CD4-positive, CD25-positive, alpha-beta regulatory T cell (primary cell): ENCODE data around the gene YPEL5. TPM values are rescaled to one million over a fixed set of nuclear protein-coding genes. Genes with fewer than 3 reads are reported as not detected.
"Not testable (repeated sequence)": the region's sequence is repeated elsewhere in the genome, so short reads cannot be mapped to it uniquely, and the experiment has no call there.

Experiments used
- ATAC-seq, 2 donors: fragments of 150-1000 bp; cut with Tn5 transposase; one replicate each; pipeline ENCODE4 v1.10.0; 2021; ENCODE audit warnings: low read depth in 2 of 2, moderate number of reproducible peaks in 2 of 2, moderate library complexity in 1 of 2
- DNase-seq, 3 donors: peaks; one replicate each; pipeline versions ENCODE4 v3.0.0 to v3.0.0-alpha.2; 2012 to 2022; ENCODE audit warnings: mixed read lengths in 1 of 3
- H3K27ac ChIP-seq: one replicate; pipeline ENCODE4 v1.7.0; 2013; ENCODE audit warnings: mild to moderate bottlenecking, low read length; ENCODE audit not compliant: insufficient read depth, poor library complexity, severe bottlenecking
- H3K27me3 ChIP-seq: one replicate; pipeline ENCODE4 v1.7.0; 2013; ENCODE audit warnings: low read length; ENCODE audit not compliant: control insufficient read depth, insufficient read depth
- H3K36me3 ChIP-seq: one replicate; pipeline ENCODE4 v1.7.0; 2013; ENCODE audit warnings: mild to moderate bottlenecking, low read length, moderate library complexity; ENCODE audit not compliant: control insufficient read depth, insufficient read depth
- H3K4me1 ChIP-seq: 2 replicates; pipeline ENCODE4 v1.7.0; 2013; ENCODE audit warnings: mild to moderate bottlenecking, low read length; ENCODE audit not compliant: insufficient read depth, control insufficient read depth, poor library complexity, severe bottlenecking
- H3K4me3 ChIP-seq: one replicate; pipeline ENCODE4 v1.7.0; 2013; ENCODE audit warnings: low read depth, mild to moderate bottlenecking, low read length, moderate library complexity
- H3K9me3 ChIP-seq, 2 experiments: 1 replicate in 1 of 2; 2 replicates in 1 of 2; pipeline ENCODE4 v1.7.0; 2013; ENCODE audit warnings: low read length in 2 of 2, mild to moderate bottlenecking in 1 of 2, moderate library complexity in 1 of 2; ENCODE audit not compliant: control insufficient read depth in 2 of 2
- H3K27ac Mint-ChIP-seq, 3 donors: one replicate each; pipeline ENCODE4 v1.8.0; 2020 to 2022; ENCODE audit warnings: mild to moderate bottlenecking in 3 of 3, mixed read lengths in 3 of 3, moderate library complexity in 2 of 3
- H3K27me3 Mint-ChIP-seq: one replicate; pipeline ENCODE4 v1.8.0; 2022; ENCODE audit warnings: mild to moderate bottlenecking, mixed read lengths
- H3K36me3 Mint-ChIP-seq: one replicate; pipeline ENCODE4 v1.8.0; 2020; ENCODE audit warnings: mixed read lengths
- H3K4me1 Mint-ChIP-seq, 4 donors: one replicate each; pipeline ENCODE4 v1.8.0; 2020 to 2022; ENCODE audit warnings: mixed read lengths in 4 of 4, mild to moderate bottlenecking in 1 of 4
- H3K4me3 Mint-ChIP-seq, 4 donors: one replicate each; pipeline ENCODE4 v1.8.0; 2020 to 2022; ENCODE audit warnings: mild to moderate bottlenecking in 4 of 4, mixed read lengths in 4 of 4, moderate library complexity in 3 of 4
- H3K9me3 Mint-ChIP-seq, 7 donors: one replicate each; pipeline ENCODE4 v1.8.0; 2020 to 2022; ENCODE audit warnings: mixed read lengths in 7 of 7, mild to moderate bottlenecking in 3 of 7, moderate library complexity in 2 of 7
- polyA plus RNA-seq, 4 donors: library from polyadenylated mRNA; unstranded; fragments of 300-500 nt; fragmentation: Illumina TruSeq; gene quantifications; one replicate each; pipeline ENCODE4 v1.2.3, GENCODE V29; 2021
- total RNA-seq: library from RNA; stranded (reverse); gene quantifications from one replicate; pipeline ENCODE4 v1.2.3, GENCODE V29; 2022

Gene YPEL5
- total and polyA plus RNA-seq, 5 donors from 2014 or later: 158 to 616 (median 176) TPM

DNA sequence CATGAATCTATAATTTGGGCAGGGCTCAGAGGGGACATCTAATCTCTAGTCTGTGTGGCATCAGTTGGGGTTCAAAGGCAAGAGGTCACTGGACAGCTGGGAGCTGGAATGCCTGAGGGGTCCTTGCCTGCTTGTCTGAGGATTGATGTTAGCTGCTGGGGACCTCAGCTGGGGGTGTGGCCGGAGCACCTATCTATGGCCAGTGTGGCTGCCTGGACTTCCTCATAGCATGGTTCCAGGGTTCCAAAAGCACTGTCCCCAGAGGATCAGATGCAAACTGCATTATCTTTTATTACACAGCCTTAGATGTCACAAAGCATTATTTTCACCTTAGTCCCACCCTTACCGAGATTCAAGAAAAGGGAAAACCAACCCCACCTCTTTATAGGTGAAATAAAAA lies 38.6 kb upstream of the YPEL5 start:
- Mint-ChIP-seq H3K27ac (no peak overlapping the region), H3K4me1 (no peaks in the 10 kb centered on the region), H3K9me3 (peaks cover 0 to 1% (median 0%) of the 10 kb centered on the region in 7 donors), H3K27me3 (no peaks in the 10 kb centered on the region), H3K4me3 (no peak overlapping the region), H3K36me3 (no peaks in the 10 kb centered on the region)
- no peaks in the 10 kb centered on the region for H3K4me1 ChIP-seq
- H3K36me3 ChIP-seq: no peaks in the 10 kb centered on the region
- H3K9me3 ChIP-seq: no peaks in the 10 kb centered on the region
- no peak overlapping the region for H3K27ac ChIP-seq
- ATAC-seq (no peak), DNase-seq (no peak)
- no peak overlapping the region for H3K4me3 ChIP-seq
- H3K27me3 ChIP-seq: no peaks in the 10 kb centered on the region

GRCh38 chr2:30108851-30109250 lies 38.0 kb upstream of the YPEL5 start:
- Histone ChIP-seq H3K4me1 (no peaks in the 10 kb centered on the region), H3K36me3 (no peaks in the 10 kb centered on the region), H3K27me3 (no peaks in the 10 kb centered on the region), H3K9me3 (no peaks in the 10 kb centered on the region), H3K27ac (no peak overlapping the region), H3K4me3 (no peak overlapping the region)
- H3K4me3 Mint-ChIP-seq: no peak overlapping the region
- ATAC-seq (no peak), DNase-seq (no peak)
- H3K27me3 Mint-ChIP-seq: peaks cover 6% of the 10 kb centered on the region
- H3K36me3 Mint-ChIP-seq: no peaks in the 10 kb centered on the region
- H3K27ac Mint-ChIP-seq: no peak overlapping the region
- no peaks in the 10 kb centered on the region for H3K4me1 Mint-ChIP-seq
- peaks cover 0 to 1% (median 0%) of the 10 kb centered on the region in 7 donors for H3K9me3 Mint-ChIP-seq

DNA sequence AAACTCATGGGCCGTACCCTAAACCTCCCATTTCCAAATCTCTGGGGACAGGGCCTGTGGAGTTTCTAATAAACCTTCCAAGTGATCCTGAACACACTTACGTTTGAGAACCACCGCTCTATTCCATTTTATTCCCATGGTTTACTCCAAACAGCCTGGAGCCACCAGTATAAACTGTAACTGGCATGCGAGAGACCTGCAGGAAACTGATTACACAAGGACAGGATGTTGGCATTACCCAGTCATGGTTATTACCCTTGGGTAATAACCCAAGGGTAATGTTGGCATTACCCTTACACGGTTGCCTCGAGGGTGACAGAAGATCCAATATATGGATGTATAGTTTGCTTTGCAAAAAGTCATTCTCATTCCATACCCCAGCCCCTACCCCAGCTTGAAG lies 37.0 kb upstream of the YPEL5 start:
- Mint-ChIP-seq H3K36me3 (no peaks in the 10 kb centered on the region), H3K9me3 (peaks cover 0 to 1% (median 0%) of the 10 kb centered on the region in 7 donors), H3K27me3 (peaks cover 6% of the 10 kb centered on the region), H3K27ac (no peak overlapping the region), H3K4me1 (no peaks in the 10 kb centered on the region), H3K4me3 (no peak overlapping the region)
- Histone ChIP-seq H3K36me3 (no peaks in the 10 kb centered on the region), H3K4me3 (no peak overlapping the region), H3K27me3 (no peaks in the 10 kb centered on the region), H3K9me3 (no peaks in the 10 kb centered on the region), H3K4me1 (no peaks in the 10 kb centered on the region), H3K27ac (no peak overlapping the region)
- no peak for DNase-seq
- no peak for ATAC-seq

- ATAC-seq: no peak
- Mint-ChIP-seq H3K27me3 (peaks cover 10% of the 10 kb centered on the region), H3K4me1 (peaks cover 0 to 4% (median 1%) of the 10 kb centered on the region in 4 donors)
These were observed 36.0 kb upstream of the YPEL5 start for GRCh38 chr2:30110773-30111172.

DNA sequence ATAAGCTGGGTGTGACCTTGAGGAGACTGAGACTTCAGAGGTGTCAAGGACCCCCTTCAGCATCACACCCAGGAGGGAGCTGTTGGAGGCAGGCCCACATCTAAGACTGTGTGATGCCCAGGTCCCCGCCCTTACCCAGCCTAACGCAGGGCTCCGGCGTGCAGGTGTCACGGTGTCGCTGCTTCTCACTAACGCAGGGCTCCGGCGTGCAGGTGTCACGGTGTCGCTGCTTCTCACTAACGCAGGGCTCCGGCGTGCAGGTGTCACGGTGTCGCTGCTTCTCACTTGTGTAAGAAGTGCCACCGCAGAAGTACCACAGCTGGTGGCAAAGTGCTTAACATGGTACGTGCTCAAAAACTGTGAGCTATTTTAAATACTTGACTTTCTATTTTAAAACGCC lies 35.6 kb upstream of the YPEL5 start:
- not testable (repeated sequence) for H3K4me3 ChIP-seq, H3K36me3 ChIP-seq, H3K9me3 Mint-ChIP-seq, H3K4me3 Mint-ChIP-seq, H3K27ac Mint-ChIP-seq, H3K27ac ChIP-seq, ATAC-seq, H3K36me3 Mint-ChIP-seq, H3K4me1 Mint-ChIP-seq, H3K27me3 ChIP-seq, H3K4me1 ChIP-seq, H3K9me3 ChIP-seq, DNase-seq
- peaks cover 13% of the 10 kb centered on the region for H3K27me3 Mint-ChIP-seq

More at GRCh38 chr2:30110773-30111172, 36.0 kb upstream of the YPEL5 start:
- Mint-ChIP-seq H3K4me3 (no peak overlapping the region), H3K36me3 (no peaks in the 10 kb centered on the region), H3K9me3 (peaks cover 0 to 1% (median 0%) of the 10 kb centered on the region in 7 donors), H3K27ac (peak overlapping the region in 1 of 3 donors; percentile 57)
- Histone ChIP-seq H3K4me1 (no peaks in the 10 kb centered on the region), H3K4me3 (no peak overlapping the region), H3K27me3 (no peaks in the 10 kb centered on the region), H3K9me3 (no peaks in the 10 kb centered on the region), H3K27ac (no peak overlapping the region), H3K36me3 (no peaks in the 10 kb centered on the region)
- DNase-seq: no peak

DNA sequence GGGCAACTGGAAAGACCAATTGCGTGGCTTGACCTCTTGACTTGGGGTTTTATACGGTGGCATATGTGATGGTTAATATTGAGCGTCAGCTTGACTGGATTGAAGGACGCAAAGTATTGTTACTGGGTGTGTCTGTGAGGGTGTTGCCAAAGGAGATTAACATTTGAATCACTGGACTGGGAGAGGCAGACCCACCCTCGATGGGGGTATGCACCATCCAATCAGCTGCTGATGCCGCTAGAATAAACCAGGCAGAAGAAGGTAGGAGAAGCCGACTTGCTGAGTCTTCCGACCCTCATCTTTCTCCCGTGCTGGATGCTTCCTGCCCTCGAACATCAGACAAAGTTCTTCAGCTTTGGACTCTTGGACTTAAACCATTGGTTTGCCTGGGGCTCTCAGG lies 34.2 kb upstream of the YPEL5 start:
- Mint-ChIP-seq H3K9me3 (peaks cover 0 to 1% (median 0%) of the 10 kb centered on the region in 7 donors), H3K4me1 (peaks cover 0 to 8% (median 1%) of the 10 kb centered on the region in 4 donors), H3K27me3 (peaks cover 13% of the 10 kb centered on the region), H3K36me3 (no peaks in the 10 kb centered on the region), H3K27ac (peak overlapping the region in 2 of 3 donors; percentile 4 to 55), H3K4me3 (no peak overlapping the region)
- Histone ChIP-seq H3K36me3 (no peaks in the 10 kb centered on the region), H3K4me1 (no peaks in the 10 kb centered on the region), H3K9me3 (no peaks in the 10 kb centered on the region), H3K4me3 (no peak overlapping the region), H3K27me3 (no peaks in the 10 kb centered on the region), H3K27ac (no peak overlapping the region)
- ATAC-seq (no peak), DNase-seq (no peak)

DNA sequence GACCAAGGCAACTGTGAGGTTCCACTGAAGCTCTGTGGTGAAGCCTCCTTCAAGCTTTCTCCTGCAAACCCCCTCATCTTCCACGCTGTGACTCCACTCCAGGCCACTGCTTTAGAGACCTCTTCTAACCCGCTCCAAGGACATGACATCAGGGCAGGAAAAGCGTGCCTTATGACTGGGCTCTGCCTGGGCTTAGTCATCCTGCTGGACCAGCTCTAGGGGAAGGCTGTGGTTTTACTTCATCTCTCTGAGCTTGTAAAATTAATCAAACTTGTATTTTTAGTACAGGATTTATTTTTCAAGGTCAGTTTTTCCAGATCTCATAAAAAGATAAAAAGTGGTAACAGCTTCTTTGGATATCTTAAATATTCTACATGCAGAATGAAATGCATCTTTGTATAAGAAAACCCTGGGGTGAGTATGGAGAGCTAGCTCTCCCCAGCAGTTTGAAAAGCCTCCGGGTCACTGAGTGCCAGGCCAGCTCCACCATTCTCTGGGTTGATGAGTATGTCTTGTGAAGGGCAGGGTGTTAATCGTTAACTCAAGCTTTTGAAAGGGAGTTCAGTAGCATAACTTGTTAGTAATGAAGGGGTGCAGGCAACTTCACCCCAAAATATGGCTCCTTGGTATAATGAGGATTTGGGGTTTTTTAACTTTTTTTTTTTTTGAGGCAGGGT lies 33.1 kb upstream of the YPEL5 start:
- Mint-ChIP-seq H3K9me3 (peaks cover 0 to 1% (median 0%) of the 10 kb centered on the region in 7 donors), H3K27ac (peak overlapping the region; percentile 46 to 82 (median 53)), H3K36me3 (no peaks in the 10 kb centered on the region), H3K4me3 (no peak overlapping the region), H3K27me3 (peaks cover 14% of the 10 kb centered on the region), H3K4me1 (peaks cover 0 to 8% (median 1%) of the 10 kb centered on the region in 4 donors)
- no peaks in the 10 kb centered on the region for H3K9me3 ChIP-seq
- no peaks in the 10 kb centered on the region for H3K4me1 ChIP-seq
- H3K4me3 ChIP-seq: no peak overlapping the region
- no peaks in the 10 kb centered on the region for H3K36me3 ChIP-seq
- DNase-seq (no peak), ATAC-seq (no peak)
- no peak overlapping the region for H3K27ac ChIP-seq
- no peaks in the 10 kb centered on the region for H3K27me3 ChIP-seq
